Stimulated activated CD8-positive, alpha-beta memory T cell treated with anti-CD3 and anti-CD28 coated beads, Interleukin-7, amount 100 ng/mL, for 24 hours (primary cell): Measurements from ENCODE around the gene NCKAP5.

Experiments
- DNase-seq: peaks from one replicate; pipeline ENCODE4 v3.0.0-alpha.2; 2020; ENCODE audit warnings: low read depth

Gene NCKAP5

DNA sequence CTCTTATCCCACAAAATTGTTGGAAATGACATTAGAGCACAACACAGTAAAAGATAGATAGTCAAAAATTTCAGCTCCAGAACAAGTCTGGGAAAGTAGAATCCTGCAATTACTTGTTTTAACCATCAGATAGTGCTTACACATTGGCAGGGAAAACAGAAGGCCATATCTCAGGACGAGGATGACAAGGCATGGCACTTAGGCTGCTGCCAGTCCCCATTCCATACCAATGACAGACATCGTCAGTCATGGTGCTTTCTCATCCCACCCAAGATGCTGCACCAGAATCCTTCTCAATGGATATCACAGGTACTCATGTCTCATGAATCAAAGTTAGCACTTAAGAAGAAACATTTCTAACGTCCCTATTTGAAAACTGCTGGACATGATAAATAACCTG lies 187.3 kb downstream of the NCKAP5 start:
- no peak for DNase-seq

DNA sequence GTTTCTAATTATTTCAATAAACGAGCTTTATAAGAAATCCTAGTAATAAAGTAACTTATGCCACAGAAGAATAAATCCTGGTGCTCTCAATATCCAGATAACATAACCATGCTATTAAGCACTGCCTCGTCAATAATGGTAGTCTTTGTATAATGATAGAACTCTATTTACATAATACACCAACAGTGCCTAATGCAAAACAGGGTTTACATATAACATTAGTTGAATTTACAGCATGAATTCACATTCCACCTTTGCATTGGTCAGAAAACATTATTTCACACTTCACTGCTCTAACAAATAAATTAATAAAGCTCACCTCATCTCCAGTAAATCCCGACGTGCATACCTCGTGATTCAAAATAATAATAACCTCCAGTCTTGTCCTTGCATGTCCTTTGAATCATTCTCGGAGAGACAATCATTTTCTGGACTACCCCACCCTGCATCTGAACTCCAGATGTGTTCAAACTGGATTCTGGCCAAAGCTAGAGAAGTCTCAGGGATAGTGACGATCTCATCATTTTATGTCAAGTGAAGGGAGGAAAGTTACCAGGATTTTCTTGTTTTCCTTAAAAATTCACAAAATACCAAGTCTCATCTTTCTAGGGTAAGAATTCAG lies 189.2 kb downstream of the NCKAP5 start:
- no peak for DNase-seq

DNA sequence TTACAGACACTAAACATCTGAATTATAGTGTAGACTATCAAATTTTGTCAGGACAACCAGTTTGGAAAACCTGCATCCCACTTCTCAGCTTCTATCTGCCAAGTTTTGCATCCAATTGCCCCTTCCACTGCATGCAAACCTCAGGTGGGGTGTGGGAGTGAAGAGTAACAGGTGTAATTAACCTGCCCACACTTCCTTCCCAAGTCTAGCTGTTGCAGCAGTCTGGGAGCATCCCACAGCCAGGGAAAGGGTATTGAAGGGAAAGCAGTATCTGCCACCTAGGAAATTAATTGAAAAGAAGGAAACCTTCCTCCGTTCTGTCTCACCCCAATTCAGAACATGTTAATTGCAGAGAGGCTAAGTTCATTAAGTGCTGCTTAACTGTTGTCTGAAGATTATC lies 189.9 kb downstream of the NCKAP5 start:
- DNase-seq: no peak

DNA sequence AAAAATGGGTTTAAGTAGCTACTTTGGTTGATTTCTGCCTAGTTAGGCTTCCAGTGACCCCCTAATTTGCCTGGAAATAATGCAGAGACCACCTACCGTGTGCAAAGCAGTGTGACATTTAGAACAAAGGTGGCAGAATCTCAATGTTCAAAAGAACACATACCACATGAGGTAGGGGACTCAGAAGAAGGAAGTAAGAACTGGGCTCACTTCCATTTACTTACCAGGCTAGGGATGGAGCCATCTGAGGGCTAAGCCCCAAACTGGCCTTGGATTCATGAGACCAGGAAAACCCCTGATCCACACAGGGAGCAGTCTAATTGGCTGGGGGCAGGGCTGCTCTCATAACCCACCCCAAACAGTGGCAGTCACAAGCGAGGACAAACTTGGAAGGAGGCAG lies 190.7 kb downstream of the NCKAP5 start:
- DNase-seq: no peak

DNA sequence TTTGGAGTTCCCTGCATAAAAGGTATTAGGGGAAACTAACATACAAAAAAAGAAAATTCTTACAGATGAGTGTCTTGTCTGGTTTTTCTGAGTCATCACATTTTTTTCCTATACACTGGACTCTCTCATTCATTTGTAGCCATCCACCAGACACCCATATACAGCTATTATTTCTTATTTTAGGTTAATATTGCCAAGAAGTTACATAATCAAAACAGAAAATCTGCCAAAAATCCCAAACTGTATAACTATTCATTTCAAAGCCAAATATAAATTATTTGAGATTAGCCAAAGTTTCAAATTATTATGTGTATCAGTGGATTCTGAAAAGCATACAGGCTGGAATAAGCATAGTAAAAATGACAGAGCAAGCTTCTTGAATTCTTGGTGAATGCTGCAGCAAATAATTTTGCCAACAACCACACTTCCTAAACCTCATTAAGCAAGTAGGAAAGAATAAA lies 191.2 kb downstream of the NCKAP5 start:
- DNase-seq: no peak

DNA sequence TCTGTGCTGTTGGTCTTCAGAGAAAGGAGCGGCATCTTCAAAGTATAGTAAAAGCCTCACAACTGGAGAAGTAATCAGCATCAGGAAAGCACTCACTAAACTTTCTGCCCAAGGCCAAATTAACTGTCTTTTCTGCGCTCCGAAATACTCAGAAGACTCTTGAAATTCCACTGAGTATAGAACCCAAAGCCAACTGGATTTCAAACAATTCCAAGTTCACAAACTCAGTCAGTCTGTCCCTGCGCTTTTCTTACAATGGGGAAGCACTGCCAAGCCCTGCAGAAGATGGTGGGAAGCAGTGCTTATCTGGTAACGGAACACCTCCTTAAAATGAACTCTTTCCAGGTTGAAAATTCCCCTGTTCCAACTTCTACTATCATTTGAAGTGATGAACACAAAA lies 193.5 kb downstream of the NCKAP5 start:
- no peak for DNase-seq

DNA sequence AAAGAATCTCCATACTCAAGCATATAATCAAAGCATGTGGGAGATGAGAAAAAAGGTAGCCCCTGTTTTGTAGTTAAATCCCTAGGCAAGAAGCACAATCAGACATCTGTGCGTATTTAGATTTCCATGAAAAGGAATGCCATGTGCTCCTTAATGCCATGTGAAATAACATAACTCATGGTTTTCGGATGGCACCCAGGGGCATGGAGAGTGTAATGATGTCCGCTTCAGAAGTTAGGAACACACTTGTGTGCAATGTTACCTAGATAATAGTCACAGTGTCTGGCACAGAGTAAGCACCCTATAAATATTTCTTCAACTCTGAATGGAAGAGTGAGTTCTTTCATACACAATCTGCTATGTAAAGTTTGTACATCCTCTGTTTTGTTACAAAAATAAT lies 197.0 kb downstream of the NCKAP5 start:
- DNase-seq: no peak

DNA sequence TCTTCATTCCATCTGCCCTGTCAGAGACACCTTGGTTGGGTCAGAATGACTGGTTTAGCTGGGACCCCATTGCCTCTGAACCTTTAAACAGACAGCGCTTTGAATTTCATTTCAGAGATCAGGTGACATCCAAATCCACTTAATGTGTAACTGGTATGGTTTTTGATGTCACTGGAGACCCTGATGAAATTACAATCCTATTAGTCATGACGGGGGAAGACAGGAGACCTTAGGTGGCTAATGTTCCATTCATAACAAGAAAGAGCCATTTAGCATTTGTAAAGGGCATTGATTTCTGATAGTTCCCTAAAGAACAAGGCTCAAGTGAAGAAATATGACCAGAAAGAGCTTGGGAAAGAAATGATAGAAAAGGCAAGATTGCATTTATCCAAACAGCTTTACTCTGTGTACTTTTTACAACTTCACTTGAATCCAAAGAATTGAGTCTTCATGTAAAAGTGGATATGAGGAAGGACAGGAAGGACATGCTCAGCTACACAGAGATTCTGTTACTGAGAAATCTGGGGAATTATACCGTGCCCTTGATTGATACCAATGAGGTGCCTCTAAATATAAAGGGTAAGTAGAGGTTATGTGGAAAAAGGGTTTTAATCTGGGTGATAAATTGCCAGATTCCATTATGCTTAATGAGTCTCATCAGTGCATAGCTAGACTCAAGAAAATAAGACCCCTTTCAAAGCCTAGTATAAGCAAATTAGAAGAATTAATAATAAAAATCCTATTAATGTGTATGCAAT lies 198.2 kb downstream of the NCKAP5 start:
- no peak for DNase-seq

DNA sequence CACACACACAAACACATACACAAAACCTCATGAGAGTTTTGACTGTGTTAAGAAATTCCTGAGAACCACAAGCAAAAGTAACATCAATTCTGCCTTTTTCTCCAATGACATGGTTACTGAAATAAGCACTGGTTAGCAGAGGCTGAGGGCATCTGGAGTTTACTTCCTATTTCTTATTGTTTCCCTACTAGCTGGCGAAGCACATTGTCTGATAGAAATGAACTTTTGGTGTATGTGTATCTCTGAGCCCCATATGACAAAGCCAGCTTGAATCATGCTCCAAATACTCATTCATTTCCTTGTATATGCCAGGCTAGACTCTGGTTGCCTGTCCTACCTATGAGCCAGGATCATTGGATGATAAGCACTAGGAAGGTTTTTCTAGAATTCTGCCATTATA lies 203.1 kb downstream of the NCKAP5 start:
- no peak for DNase-seq

DNA sequence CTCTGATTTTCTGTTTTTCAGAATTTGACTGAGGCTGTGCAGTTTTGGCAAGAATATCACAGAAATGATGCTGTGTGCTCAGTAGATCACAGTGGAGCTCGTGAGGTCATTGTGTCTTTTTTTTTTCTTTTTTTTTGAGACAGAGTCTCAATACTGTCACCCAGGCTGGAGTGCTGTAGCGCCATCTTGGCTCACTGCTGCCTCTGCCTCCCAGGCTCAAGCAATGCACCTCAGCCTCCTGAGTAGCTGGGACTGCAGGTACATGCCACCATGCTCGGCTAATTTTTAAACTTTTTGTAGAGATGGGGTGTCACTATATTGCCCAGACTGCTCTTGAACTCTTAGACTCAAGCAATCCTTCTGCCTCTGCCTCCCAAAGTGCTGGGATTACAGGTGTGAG lies 203.6 kb downstream of the NCKAP5 start:
- DNase-seq: no peak

DNA sequence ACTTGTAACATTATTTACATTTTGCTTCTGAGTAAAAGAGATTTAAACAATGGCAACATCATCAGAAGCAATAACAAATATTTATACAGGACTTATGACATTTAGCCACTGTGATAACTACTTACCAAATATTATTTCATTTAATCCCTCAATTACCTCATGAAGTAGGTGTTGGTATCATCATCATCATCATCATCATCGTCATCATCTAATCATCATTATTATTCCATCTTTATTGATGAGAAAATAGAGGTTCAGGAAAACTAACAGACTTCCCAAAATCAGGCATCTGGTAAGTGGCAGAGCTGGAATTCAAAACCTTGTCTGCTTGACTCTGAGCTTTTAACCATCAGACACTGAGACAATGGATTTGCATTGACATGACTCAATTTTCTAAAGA lies 204.4 kb downstream of the NCKAP5 start:
- DNase-seq: no peak

DNA sequence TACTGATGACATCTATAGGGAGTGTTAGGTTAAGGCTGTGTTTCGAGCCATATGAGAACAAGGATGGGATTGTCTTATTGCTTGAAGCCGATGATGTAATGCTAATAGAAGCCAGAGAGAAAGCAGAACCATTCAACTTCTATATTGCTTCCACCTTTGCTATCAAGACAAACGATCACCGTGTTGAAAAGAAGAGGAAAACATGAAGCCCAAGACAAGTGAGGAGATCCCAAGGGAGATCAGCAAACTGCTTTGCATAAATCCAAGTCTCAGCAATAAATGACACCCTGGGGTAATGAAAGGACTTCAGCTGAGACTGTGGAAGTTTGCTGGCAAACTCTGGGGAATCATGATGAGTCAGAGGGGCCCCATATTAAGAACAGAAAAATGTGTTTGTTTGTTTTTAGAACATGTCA lies 206.2 kb downstream of the NCKAP5 start:
- no peak for DNase-seq

DNA sequence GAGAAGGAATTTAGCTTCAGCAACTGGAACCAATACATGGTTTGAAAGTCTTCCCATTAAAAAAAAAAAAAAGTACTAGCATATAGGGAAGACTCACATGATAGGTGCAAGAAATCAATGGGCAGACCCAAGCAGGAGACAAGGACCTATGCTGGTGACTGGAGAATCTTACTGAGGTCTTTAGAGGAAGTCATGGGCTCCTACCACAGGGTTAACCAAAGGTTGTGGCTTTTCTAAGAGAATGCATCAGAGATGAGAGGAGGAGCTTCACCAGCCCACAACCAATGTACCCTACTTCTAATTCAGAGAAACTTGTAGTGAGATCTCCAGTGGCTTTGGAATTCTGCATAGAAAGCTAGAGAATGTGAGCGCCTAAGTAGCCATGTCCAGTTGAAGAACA lies 207.4 kb downstream of the NCKAP5 start:
- no peak for DNase-seq

DNA sequence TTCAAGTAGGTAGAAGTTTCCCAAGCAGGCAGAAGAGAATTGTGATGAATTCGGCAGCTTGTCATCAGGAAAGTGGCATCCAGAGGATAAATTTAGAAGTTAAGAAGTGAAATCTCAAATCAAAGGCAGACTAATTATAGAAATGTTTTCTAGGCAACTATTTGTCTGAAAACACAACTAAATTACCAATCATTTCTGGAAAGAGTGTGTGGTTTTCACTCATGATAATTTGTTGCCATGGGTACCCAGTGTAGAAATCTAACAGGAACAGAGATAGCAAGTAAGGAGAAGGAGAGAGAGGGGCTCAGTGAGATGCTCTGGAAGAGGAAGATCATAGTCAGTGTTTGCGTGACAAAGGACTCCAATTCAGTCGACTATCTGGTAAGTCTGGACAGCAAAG lies 208.1 kb downstream of the NCKAP5 start:
- DNase-seq: no peak

DNA sequence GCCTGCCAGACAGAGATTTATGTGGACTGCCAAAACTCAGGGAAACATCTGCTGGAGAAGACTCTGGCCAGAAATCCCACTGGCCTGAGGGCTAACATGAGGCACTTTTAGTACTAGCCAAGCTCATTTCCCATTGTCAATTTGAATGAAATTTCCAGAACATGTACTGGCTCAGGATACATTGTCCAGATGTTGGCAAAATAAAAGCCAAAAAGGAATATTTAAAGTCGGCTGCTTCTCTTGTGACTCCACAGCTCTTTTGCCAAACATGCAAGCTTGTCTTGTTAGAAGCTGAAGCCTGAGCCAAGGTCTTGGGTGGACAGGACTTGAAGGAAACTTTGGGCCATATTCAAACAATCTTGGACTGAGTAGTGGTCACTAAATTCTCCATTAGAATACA lies 215.5 kb downstream of the NCKAP5 start:
- DNase-seq: no peak

DNA sequence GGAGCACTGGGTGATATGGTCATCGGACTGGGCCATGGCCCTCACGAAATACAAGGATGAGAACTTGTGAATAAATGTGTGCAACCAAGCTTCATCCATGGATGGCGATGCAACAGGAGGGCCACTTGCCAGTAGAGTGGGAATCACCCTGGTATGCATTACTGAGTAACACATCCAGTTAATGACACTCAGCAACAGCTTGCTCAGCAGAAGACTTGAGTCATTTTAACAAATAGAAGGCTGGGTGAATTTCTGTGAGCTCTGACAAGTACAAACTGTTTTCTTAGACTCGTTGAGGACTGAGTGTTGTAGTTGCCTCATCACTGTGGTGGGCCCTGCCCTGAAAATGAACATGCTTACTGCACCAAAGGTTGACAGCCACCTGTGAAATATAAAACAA lies 221.6 kb downstream of the NCKAP5 start:
- no peak for DNase-seq

DNA sequence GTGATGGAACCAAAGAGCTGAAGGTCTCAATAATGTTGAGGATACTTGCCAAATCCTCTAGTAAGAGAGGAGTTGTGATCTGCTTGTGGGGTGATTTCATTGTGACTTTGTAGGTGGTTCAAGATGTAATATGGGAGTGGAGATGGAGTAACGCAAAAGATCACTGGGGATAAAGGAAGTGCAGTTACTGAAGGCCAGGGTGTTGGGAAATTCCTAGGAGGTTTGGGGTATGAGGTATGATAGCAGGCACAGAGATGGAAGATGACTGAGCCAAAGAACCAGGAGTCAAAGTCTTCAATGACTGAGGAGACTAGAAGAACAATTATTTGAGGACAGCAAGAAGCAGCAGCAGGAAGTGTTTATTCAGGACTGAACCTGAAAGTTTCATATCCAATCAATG lies 222.6 kb downstream of the NCKAP5 start:
- no peak for DNase-seq

DNA sequence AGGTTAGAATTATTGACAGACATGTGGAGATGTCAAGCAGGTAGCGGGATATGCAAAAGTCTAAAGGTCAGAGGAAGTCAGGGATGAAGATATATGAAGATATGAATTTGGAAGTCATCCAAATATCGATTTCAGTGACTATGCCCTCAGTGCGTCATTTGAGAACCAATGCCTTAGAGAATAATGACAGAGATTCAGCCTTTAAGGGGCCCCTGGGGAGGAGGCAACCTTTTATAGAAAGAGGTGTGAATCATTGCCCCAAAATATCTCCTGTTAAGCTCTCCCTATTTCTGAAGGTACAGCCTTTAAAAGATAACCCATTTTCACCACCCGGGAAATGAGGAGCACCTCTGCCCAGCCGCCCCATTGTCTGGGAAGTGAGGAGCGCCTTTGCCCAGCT lies 223.4 kb downstream of the NCKAP5 start:
- DNase-seq: no peak

DNA sequence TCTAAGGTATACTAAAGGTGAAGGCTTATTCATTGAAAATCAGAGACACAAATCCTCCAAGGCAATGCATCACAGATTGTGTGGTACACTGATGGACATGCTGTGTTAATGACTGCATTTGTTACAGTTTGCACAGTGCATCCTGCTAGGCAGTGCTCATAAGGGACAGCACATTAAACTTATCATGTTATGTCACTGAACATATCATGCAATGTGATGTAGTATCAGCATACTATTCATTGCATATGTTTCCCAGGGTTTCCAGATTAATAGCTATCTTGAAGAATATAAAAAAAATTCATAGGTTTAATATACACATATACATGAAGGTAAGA lies 225.3 kb downstream of the NCKAP5 start:
- no peak for DNase-seq

DNA sequence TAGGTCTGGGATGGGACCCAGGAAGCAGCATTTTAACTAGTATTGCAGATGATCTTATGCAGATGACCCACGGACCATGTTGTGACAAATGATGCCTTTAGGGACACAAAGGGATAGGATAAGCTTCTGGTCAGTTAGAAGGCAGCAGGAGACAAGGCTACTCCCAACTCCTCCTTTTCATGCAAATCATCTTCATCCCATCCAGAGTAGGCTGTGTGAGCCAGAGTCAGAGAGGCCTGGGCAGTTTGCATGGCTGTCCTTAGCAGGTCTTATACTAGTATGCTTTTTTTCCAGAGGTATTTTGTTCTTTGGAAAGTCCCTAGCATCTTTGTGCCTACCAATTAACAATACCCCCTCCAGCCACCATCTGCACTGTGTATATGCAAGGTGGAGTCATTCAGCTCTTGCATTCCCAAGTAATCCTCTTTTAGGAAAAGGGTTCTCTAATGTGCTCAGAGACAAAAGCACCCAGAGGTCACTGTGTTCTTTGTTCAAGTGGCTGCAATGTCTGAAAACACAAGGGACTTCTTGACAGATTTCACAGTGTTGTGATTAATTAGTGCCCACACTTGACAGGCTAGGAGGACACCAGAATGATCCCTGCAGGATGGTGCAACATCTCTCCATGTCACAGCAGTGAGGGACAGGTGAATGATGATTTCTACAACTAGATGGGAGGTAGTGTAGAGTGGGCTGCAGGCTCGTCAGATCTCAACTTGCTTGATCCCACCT lies 225.8 kb downstream of the NCKAP5 start:
- DNase-seq: no peak

DNA sequence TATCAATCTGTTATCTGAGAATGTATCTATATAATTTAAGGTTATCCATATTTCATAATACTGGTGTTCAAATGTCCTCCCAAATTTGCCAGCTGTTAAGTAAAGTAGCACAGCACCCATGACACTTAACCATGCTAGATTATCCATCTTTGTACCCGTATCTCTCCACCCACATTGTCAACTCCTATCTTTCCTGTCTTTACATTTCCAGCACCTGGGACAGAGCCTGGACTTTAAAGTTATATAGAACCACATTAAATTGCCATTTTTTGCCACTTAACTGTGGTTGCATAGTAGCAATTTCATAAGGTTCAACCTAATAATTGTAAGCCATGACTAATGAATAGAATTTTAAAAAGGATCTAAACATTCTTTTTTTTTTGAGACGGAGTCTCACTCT lies 226.7 kb downstream of the NCKAP5 start:
- DNase-seq: no peak

DNA sequence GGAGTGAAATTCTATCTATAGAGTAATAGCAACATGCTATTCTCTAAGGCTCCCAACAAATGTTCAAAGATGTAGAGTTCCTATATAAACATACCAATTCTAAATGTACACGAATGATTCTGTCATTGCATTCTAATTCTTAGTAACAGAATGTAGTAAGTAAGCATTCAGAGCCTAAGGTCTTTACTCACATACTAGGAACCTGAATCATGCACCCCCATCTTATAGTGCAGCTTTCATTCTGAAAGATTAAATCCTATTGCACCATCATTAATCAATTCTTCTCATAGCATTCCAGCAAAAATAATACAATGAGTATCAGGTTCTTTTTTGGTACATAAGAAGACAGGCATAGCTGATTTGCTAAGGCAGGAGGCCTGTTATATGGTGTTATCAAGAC lies 230.0 kb downstream of the NCKAP5 start:
- no peak for DNase-seq

DNA sequence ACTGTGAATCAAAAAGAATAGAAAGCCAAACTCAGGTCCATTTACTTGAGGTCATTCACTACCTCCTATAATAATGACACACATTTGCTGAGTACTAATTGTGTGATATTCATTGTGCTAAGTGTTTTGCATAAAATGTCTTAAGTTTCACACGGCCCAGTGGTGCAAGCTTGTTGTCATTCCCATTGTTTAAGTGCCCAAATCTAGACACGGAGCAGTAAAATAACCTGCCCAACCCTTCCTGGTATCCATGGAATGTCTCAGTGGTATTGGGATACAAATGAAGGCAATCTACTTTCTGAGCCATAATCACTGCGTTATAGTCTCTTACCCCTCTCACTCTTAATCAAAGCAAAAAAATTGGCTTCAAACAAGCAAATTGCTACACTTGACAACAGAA lies 233.3 kb downstream of the NCKAP5 start:
- DNase-seq: no peak

DNA sequence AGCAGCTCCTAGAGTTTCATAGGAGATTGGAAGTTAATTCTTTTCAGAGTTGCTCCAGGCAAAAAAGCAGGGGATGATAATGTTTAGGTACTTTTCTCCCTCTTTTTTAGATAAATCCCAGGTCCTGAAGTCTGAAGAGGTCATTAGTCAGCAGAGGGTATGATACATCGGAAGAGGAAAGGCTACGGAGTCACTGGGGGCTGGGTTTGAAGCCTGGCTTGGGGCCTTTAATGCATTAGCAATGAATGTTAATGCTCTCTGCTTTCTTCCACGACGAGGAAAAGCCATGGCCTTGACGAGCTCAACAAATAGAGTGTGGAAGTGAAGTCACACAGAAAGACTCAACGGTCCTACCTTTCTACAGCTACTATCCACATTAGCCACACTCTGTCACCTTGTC lies 235.1 kb downstream of the NCKAP5 start:
- no peak for DNase-seq
